Measurements from ENCODE around the gene STMN3. TPM values are rescaled to one million over a fixed set of nuclear protein-coding genes. Genes with fewer than 3 reads are reported as not detected.
"Not testable (repeated sequence)": the region's sequence is repeated elsewhere in the genome, so short reads cannot be mapped to it uniquely, and the experiment has no call there.

STMN3 gene
- polyA plus RNA-seq, 1 donor = 23.1 TPM

DNA sequence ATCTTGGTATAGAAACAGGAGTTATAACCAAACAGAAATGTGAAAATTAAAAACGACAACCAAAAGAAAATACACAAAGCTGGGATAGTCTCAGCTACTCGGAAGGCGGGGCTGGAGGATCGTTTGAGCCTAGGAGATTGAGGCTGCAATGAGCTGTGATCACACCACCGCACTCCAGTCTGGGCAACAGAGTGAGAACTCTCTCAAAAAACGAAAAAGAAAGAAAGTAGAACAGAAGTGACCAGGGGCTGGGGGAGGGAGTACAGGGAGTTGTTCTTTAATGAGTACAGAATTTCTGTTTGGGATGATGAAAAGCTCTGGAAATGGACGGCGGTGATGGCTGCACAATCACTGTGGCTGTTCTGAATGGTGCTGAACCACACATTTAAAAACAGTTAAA is 32.2 kb downstream of the STMN3 start:
- 76% methylated on average over 5 of the region's 8 CpGs for WGBS (ENCODE audit: insufficient coverage, low lambda C conversion rate)
- H3K27me3 ChIP-seq (ENCODE audit: control insufficient read depth, insufficient read depth, low read length) = no peaks in the 10 kb centered on the region
- H3K4me1 ChIP-seq (ENCODE audit: control insufficient read depth, insufficient read depth, low read length) = peaks cover 5% of the 10 kb centered on the region
- no peaks in the 10 kb centered on the region for H3K9me3 ChIP-seq (ENCODE audit: control insufficient read depth, low read depth, low read length)
- no peak overlapping the region for H3K4me3 ChIP-seq (ENCODE audit: low read length)
- H3K36me3 ChIP-seq (ENCODE audit: control insufficient read depth, insufficient read depth, low read length) = peaks cover 35% of the 10 kb centered on the region
- no peak for DNase-seq
- H3K27ac ChIP-seq (ENCODE audit: low read length) = no peak overlapping the region

- H3K36me3 ChIP-seq (ENCODE audit: control insufficient read depth, insufficient read depth, low read length) = peaks cover 45% of the 10 kb centered on the region
- peaks cover 3% of the 10 kb centered on the region for H3K9me3 ChIP-seq (ENCODE audit: control insufficient read depth, low read depth, low read length)
- no peak for DNase-seq
- no CpG with 5 or more reads among the region's 13 CpGs for WGBS (ENCODE audit: insufficient coverage, low lambda C conversion rate)
- no peaks in the 10 kb centered on the region for H3K4me1 ChIP-seq (ENCODE audit: control insufficient read depth, insufficient read depth, low read length)
- H3K4me3 ChIP-seq (ENCODE audit: low read length) = no peak overlapping the region
- H3K27ac ChIP-seq (ENCODE audit: low read length) = no peak overlapping the region
- no peaks in the 10 kb centered on the region for H3K27me3 ChIP-seq (ENCODE audit: control insufficient read depth, insufficient read depth, low read length)
These were observed 33.7 kb downstream of the STMN3 start for GRCh38 chr20:63619505-63619904.

GRCh38 chr20:63619086-63619485 is 34.1 kb downstream of the STMN3 start:
- WGBS (ENCODE audit: insufficient coverage, low lambda C conversion rate) = no CpG with 5 or more reads among the region's 16 CpGs
- H3K9me3 ChIP-seq (ENCODE audit: control insufficient read depth, low read depth, low read length) = peaks cover 3% of the 10 kb centered on the region
- no peak overlapping the region for H3K4me3 ChIP-seq (ENCODE audit: low read length)
- H3K4me1 ChIP-seq (ENCODE audit: control insufficient read depth, insufficient read depth, low read length) = no peaks in the 10 kb centered on the region
- no peak for DNase-seq
- peaks cover 45% of the 10 kb centered on the region for H3K36me3 ChIP-seq (ENCODE audit: control insufficient read depth, insufficient read depth, low read length)
- no peaks in the 10 kb centered on the region for H3K27me3 ChIP-seq (ENCODE audit: control insufficient read depth, insufficient read depth, low read length)
- H3K27ac ChIP-seq (ENCODE audit: low read length) = no peak overlapping the region

DNA sequence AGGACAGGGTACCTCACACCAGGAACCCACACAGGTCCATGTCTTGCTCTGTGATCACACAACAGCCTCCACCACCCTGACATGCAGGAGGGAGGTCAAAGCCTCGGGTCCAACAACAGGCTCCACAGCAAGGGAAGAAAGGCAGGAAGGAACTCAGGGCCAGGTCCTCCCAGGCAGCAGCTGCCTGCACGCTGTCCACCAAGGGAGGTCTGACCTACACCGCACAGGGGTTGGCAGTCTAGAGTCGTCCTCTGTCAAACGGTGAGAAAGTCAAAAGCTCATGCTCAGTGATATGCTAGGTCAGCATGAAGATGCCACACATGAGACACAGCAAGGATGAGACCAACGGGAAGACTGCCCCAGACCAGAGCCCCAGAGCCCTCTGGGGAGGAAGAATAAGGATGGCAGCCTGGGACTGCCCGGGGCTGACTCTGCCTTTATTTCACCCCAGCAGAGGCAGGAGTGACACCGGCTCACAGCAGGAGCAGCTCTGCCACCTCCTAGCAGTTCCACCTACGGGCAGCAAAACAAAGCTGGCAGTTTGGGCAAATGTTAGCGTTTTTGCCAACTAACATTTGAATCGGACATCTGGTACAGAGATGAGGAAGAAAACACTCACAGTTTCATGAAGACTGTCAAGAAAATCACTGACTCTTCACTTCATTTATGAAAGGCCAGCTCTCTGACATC is 34.8 kb downstream of the STMN3 start:
- no CpG with 5 or more reads among the region's 11 CpGs for WGBS (ENCODE audit: insufficient coverage, low lambda C conversion rate)
- Histone ChIP-seq H3K27me3 (ENCODE audit: control insufficient read depth, insufficient read depth, low read length) (no peaks in the 10 kb centered on the region), H3K36me3 (ENCODE audit: control insufficient read depth, insufficient read depth, low read length) (peaks cover 45% of the 10 kb centered on the region), H3K27ac (ENCODE audit: low read length) (no peak overlapping the region), H3K4me1 (ENCODE audit: control insufficient read depth, insufficient read depth, low read length) (no peaks in the 10 kb centered on the region), H3K4me3 (ENCODE audit: low read length) (no peak overlapping the region), H3K9me3 (ENCODE audit: control insufficient read depth, low read depth, low read length) (peaks cover 3% of the 10 kb centered on the region)
- DNase-seq = no peak

GRCh38 chr20:63617876-63618265 is 35.4 kb downstream of the STMN3 start:
- Histone ChIP-seq H3K9me3 (ENCODE audit: control insufficient read depth, low read depth, low read length) (peaks cover 3% of the 10 kb centered on the region), H3K27ac (ENCODE audit: low read length) (no peak overlapping the region), H3K4me1 (ENCODE audit: control insufficient read depth, insufficient read depth, low read length) (no peaks in the 10 kb centered on the region), H3K36me3 (ENCODE audit: control insufficient read depth, insufficient read depth, low read length) (peaks cover 45% of the 10 kb centered on the region), H3K27me3 (ENCODE audit: control insufficient read depth, insufficient read depth, low read length) (no peaks in the 10 kb centered on the region), H3K4me3 (ENCODE audit: low read length) (no peak overlapping the region)
- no peak for DNase-seq
- no CpG with 5 or more reads among the region's 8 CpGs for WGBS (ENCODE audit: insufficient coverage, low lambda C conversion rate)

DNA sequence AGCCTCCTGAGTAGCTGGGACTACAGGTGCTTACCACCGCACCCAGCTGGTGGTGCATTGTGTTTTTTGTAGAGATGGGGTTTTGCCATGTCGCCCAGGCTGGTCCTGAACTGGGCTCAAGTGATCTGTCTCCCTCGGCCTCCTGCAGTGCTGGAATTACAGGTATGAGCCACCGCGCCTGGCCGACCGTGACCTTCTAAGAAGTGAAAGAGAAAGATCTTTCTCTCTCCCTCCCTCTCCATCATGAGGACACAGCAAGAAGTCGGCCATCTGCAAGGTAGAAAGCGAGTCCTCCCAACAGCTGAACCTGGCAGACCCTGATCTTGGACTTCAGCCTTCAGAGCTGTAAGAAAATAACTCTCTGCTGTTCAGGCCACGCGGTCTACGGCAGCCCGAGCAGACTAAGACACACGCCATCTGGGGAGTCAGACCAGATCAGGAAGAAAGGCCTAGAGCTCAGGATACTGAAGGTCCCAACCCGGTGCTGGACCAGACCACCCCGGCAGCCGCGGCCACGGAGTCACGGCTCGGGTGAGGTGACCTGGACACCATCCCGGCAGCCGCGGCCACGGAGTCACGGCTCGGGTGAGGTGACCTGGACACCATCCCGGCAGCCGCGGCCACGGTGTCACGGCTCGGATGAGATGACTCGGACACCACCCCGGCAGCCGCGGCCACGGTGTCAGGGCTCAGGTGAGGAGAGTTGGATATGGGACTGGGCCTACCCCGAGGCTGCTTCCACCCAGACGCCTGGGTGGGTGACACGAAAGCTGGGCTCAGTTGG is 35.9 kb downstream of the STMN3 start:
- no peak overlapping the region for H3K27ac ChIP-seq (ENCODE audit: low read length)
- H3K9me3 ChIP-seq (ENCODE audit: control insufficient read depth, low read depth, low read length) = peaks cover 3% of the 10 kb centered on the region
- H3K27me3 ChIP-seq (ENCODE audit: control insufficient read depth, insufficient read depth, low read length) = no peaks in the 10 kb centered on the region
- no CpG with 5 or more reads among the region's 41 CpGs for WGBS (ENCODE audit: insufficient coverage, low lambda C conversion rate)
- DNase-seq = no peak
- H3K36me3 ChIP-seq (ENCODE audit: control insufficient read depth, insufficient read depth, low read length) = peaks cover 48% of the 10 kb centered on the region
- no peaks in the 10 kb centered on the region for H3K4me1 ChIP-seq (ENCODE audit: control insufficient read depth, insufficient read depth, low read length)
- H3K4me3 ChIP-seq (ENCODE audit: low read length) = no peak overlapping the region

- not testable (repeated sequence) for DNase-seq; H3K27ac ChIP-seq (ENCODE audit: low read length); H3K9me3 ChIP-seq (ENCODE audit: control insufficient read depth, low read depth, low read length); H3K27me3 ChIP-seq (ENCODE audit: control insufficient read depth, insufficient read depth, low read length); H3K4me3 ChIP-seq (ENCODE audit: low read length); H3K4me1 ChIP-seq (ENCODE audit: control insufficient read depth, insufficient read depth, low read length)
- peaks cover 42% of the 10 kb centered on the region for H3K36me3 ChIP-seq (ENCODE audit: control insufficient read depth, insufficient read depth, low read length)
- WGBS (ENCODE audit: insufficient coverage, low lambda C conversion rate) = no CpG with 5 or more reads among the region's 18 CpGs
These were observed 39.2 kb downstream of the STMN3 start for GRCh38 chr20:63613863-63614594.

GRCh38 chr20:63612276-63612931 is 40.8 kb downstream of the STMN3 start:
- Histone ChIP-seq H3K4me1 (ENCODE audit: control insufficient read depth, insufficient read depth, low read length) (no peaks in the 10 kb centered on the region), H3K27ac (ENCODE audit: low read length) (no peak overlapping the region), H3K9me3 (ENCODE audit: control insufficient read depth, low read depth, low read length) (peaks cover 3% of the 10 kb centered on the region), H3K4me3 (ENCODE audit: low read length) (no peak overlapping the region), H3K36me3 (ENCODE audit: control insufficient read depth, insufficient read depth, low read length) (peaks cover 28% of the 10 kb centered on the region), H3K27me3 (ENCODE audit: control insufficient read depth, insufficient read depth, low read length) (no peaks in the 10 kb centered on the region)
- DNase-seq = no peak
- no CpG with 5 or more reads among the region's 20 CpGs for WGBS (ENCODE audit: insufficient coverage, low lambda C conversion rate)

DNA sequence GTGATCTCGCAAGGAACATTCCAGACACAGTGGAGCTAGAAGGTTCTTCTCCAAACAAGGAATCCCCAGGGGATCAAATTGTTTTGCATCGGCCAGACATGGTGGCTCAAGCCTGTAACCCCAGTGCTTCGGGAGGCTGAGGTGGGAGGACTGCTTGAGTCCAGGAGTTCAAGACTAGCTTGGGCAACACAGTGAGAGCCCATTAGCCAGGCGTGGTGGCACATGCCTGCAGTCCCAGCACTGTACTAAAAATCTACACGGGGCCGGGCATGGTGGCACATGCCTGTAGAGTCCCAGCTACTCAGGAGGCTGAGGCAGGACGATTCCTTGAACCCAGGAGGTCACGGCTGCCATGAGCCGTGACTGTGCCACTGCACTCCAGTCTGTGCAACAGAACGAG is 41.6 kb downstream of the STMN3 start:
- WGBS (ENCODE audit: insufficient coverage, low lambda C conversion rate) = no CpG with 5 or more reads among the region's 10 CpGs
- Histone ChIP-seq H3K27ac (ENCODE audit: low read length) (no peak overlapping the region), H3K9me3 (ENCODE audit: control insufficient read depth, low read depth, low read length) (peaks cover 3% of the 10 kb centered on the region), H3K4me3 (ENCODE audit: low read length) (no peak overlapping the region), H3K27me3 (ENCODE audit: control insufficient read depth, insufficient read depth, low read length) (no peaks in the 10 kb centered on the region), H3K36me3 (ENCODE audit: control insufficient read depth, insufficient read depth, low read length) (peaks cover 21% of the 10 kb centered on the region), H3K4me1 (ENCODE audit: control insufficient read depth, insufficient read depth, low read length) (no peaks in the 10 kb centered on the region)
- no peak for DNase-seq

Data from large intestine (tissue), 3 donors.